ENCODE data around the gene ITGB3. TPM values are rescaled to one million over a fixed set of nuclear protein-coding genes. Genes with fewer than 3 reads are reported as not detected.

The ITGB3 gene
- total RNA-seq, 1 experiment from 2014 or later: 0.68 TPM

- no peak for TF ChIP-seq CTCF (IDR thresholded peaks at IDR 0.05; ENCODE audit: unreplicated experiment)
- Mint-ChIP-seq H3K4me1 (ENCODE audit: low read depth, unreplicated experiment) (peaks cover 9% of the 10 kb centered on the region), H3K9me3 (ENCODE audit: low read depth, unreplicated experiment) (no peaks in the 10 kb centered on the region), H3K36me3 (ENCODE audit: insufficient read depth, unreplicated experiment) (no peaks in the 10 kb centered on the region), H3K27me3 (ENCODE audit: unreplicated experiment) (peaks cover 10% of the 10 kb centered on the region), H3K4me3 (ENCODE audit: low read depth, unreplicated experiment) (no peak overlapping the region), H3K27ac (ENCODE audit: unreplicated experiment) (no peak overlapping the region)
- DNase-seq: no peak
- BruUV-seq (replicated peaks): no TSS peak
- CTCF ChIA-PET: no interaction called here
- intact Hi-C loops (cut with micrococcal nuclease; ENCODE audit: unreplicated experiment): no loop called here
Measured at GRCh38 chr17:47295874-47296255, 42.2 kb downstream of the ITGB3 start.

GRCh38 chr17:47297661-47298400 is 44.2 kb downstream of the ITGB3 start:
- Mint-ChIP-seq H3K27me3 (ENCODE audit: unreplicated experiment) (peaks cover 28% of the 10 kb centered on the region), H3K4me3 (ENCODE audit: low read depth, unreplicated experiment) (no peak overlapping the region), H3K9me3 (ENCODE audit: low read depth, unreplicated experiment) (no peaks in the 10 kb centered on the region), H3K27ac (ENCODE audit: unreplicated experiment) (no peak overlapping the region), H3K36me3 (ENCODE audit: insufficient read depth, unreplicated experiment) (no peaks in the 10 kb centered on the region), H3K4me1 (ENCODE audit: low read depth, unreplicated experiment) (peaks cover 18% of the 10 kb centered on the region)
- intact Hi-C loops (cut with micrococcal nuclease; ENCODE audit: unreplicated experiment): no loop called here
- BruUV-seq (replicated peaks): no TSS peak
- CTCF ChIA-PET: no interaction called here
- no peak for DNase-seq
- TF ChIP-seq CTCF (IDR thresholded peaks at IDR 0.05; ENCODE audit: unreplicated experiment): no peak

GRCh38 chr17:47298712-47299111 is 45.1 kb downstream of the ITGB3 start:
- CTCF ChIA-PET: no interaction called here
- Mint-ChIP-seq H3K36me3 (ENCODE audit: insufficient read depth, unreplicated experiment) (no peaks in the 10 kb centered on the region), H3K27ac (ENCODE audit: unreplicated experiment) (no peak overlapping the region), H3K9me3 (ENCODE audit: low read depth, unreplicated experiment) (no peaks in the 10 kb centered on the region), H3K4me1 (ENCODE audit: low read depth, unreplicated experiment) (peaks cover 18% of the 10 kb centered on the region), H3K27me3 (ENCODE audit: unreplicated experiment) (peaks cover 32% of the 10 kb centered on the region), H3K4me3 (ENCODE audit: low read depth, unreplicated experiment) (no peak overlapping the region)
- intact Hi-C loops (cut with micrococcal nuclease; ENCODE audit: unreplicated experiment): no loop called here
- no TSS peak for BruUV-seq (replicated peaks)
- DNase-seq: no peak
- TF ChIP-seq CTCF (IDR thresholded peaks at IDR 0.05; ENCODE audit: unreplicated experiment): no peak

- CTCF ChIA-PET: interaction anchor here (0.6 kb wide), 1 partner anchor 334 kb away, joined by 6 read pairs; no protein-coding TSS in a partner anchor
- H3K4me3 Mint-ChIP-seq (ENCODE audit: low read depth, unreplicated experiment): no peak overlapping the region
- H3K27me3 Mint-ChIP-seq (ENCODE audit: unreplicated experiment): peaks cover 32% of the 10 kb centered on the region
- no peaks in the 10 kb centered on the region for H3K9me3 Mint-ChIP-seq (ENCODE audit: low read depth, unreplicated experiment)
- BruUV-seq (replicated peaks): no TSS peak
- TF ChIP-seq CTCF (IDR thresholded peaks at IDR 0.05; ENCODE audit: unreplicated experiment): no peak
- H3K36me3 Mint-ChIP-seq (ENCODE audit: insufficient read depth, unreplicated experiment): no peaks in the 10 kb centered on the region
- peaks cover 18% of the 10 kb centered on the region for H3K4me1 Mint-ChIP-seq (ENCODE audit: low read depth, unreplicated experiment)
- intact Hi-C loops (cut with micrococcal nuclease; ENCODE audit: unreplicated experiment): no loop called here
- H3K27ac Mint-ChIP-seq (ENCODE audit: unreplicated experiment): no peak overlapping the region
- DNase-seq: no peak
Measured at GRCh38 chr17:47299239-47299910, 45.7 kb downstream of the ITGB3 start.
